GM19328 (cell line): ENCODE results near the gene ALMS1.
"Not testable (repeated sequence)": the region's sequence is repeated elsewhere in the genome, so short reads cannot be mapped to it uniquely, and the experiment has no call there.

Experiments used
- ATAC-seq: cut with Tn5 transposase; IDR thresholded peaks from one replicate; pipeline ENCODE4 v1.9.1; 2021; ENCODE audit warnings: mild to moderate bottlenecking, moderate library complexity; ENCODE audit not compliant: unreplicated experiment

ALMS1 gene

DNA sequence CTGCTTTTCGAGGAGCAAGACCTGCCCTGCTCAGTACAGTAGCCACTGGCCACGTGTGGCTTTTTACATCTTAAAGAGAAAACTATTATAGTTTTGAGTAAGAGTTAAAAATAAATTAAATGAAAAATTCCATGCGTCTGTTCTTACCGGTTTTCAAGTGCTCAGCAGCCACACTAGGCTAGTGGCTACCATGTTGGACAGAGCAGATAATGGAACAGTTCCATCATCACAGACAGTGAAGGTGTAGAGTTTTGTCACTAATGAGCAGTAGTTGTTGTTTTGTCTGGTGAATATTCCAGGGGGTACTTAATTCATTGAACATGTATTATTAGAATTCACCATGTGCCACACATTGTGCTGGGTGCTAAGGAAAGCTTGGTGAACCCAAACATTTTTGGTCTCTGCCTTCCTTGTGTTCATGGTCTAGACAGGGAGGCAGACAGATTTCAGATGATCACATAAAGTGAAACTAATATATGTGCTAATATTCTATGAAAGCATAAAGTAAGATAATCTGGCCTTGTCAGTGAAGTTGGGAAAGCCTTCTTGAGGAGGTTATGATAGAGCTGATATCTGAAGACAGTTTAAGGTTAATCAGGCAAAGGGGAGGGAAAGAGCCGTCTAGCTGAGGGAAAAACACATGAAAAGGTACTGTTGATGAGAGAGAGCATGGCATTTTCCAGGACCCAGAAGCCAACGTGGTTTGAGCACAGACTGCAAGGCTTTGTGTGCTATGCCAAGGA lies 1.4 kb downstream of the ALMS1 start:
- ATAC-seq = no peak

DNA sequence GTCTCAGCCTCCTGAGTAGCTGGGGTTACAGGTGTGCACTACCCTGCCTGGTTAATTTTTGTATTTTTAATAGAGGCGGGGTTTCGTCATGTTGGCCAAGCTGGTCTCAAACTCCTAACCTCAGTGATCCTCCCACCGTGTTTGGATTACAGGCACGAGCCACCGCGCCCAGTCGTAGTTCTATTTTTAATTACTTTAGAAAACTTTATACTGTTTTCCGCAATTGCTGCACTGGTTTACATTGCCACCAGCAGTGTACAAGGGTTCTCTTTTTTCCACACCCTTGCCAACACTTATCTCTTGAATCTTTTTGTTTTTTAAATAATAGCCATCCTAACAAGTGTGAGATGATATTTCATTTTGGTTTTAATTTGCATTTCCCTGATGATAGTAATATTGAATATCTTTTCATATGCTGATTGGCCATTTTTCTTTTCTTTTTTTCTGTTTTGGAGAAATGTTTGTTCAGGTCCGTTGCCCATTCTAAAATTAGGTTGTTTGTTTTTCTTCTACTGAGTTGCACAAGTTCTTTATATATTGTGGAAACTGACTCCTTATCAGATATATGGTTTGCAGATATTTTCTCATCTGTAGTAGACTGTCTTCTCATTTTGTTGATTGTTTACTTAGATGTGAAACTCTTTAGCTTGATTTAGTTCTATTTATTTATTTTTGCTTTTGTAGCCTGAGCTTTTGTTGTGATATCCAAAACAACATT lies 16.9 kb downstream of the ALMS1 start:
- no peak for ATAC-seq

- no peak for ATAC-seq
Observed at GRCh38 chr2:73403237-73403636, 17.6 kb downstream of the ALMS1 start.

DNA sequence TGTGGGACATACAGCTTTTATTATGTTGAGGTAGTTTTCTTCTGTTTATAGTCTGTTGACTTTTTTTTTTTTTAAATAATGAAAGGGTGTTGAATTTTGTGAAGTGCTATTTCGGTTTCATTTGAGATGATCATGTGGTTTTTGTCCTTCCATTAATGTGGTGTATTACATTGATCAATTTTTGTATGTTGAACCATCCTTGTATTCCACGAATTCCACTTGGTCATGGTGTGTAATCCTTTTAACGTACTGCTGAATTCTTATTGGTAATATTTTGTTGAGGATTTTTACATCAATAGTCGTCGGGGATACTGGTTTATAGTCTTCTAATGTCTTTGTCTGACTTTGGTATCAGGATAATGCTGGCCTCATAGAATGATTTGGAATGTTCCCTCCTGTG lies 18.8 kb downstream of the ALMS1 start:
- ATAC-seq = no peak

- ATAC-seq = no peak
Observed at GRCh38 chr2:73406996-73407395, 21.4 kb downstream of the ALMS1 start.

DNA sequence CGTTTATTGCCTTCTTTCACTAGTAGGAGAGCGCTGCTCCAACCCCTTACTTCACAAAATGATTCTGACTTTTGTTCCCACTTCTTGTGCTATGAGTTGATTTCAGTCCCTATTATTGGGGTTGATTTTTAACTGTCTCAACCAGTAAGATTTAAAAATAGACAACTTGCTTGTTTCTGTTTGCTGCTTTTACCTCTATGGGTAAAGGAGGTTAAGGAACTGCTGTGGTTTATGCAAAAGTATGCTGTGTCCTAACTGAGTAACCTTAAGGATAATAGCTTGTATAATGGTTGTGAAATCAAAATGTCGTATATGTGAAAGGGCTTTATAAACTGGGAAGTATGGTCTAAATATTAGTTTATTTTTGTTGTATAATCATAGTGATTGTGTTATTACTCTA lies 22.6 kb downstream of the ALMS1 start:
- peak; percentile 58 for ATAC-seq

DNA sequence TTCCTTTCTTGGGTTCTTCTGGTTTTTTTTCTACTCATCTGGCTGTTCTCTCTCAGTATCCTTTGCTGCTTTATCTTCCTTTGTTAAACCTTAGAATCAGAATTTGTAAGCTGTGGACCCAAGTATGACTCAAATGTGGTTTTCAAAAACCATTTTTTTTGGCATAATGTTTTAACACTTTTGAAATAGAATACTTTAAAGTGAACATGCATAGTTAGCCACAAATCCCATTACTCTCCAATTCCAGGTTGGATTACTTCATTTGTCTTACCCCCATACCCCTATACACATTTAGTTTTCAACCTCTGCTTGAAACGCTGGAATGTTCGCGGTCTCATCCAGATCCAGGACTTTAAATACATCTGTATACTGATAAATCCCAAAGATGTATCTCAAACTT lies 29.1 kb downstream of the ALMS1 start:
- ATAC-seq = no peak

DNA sequence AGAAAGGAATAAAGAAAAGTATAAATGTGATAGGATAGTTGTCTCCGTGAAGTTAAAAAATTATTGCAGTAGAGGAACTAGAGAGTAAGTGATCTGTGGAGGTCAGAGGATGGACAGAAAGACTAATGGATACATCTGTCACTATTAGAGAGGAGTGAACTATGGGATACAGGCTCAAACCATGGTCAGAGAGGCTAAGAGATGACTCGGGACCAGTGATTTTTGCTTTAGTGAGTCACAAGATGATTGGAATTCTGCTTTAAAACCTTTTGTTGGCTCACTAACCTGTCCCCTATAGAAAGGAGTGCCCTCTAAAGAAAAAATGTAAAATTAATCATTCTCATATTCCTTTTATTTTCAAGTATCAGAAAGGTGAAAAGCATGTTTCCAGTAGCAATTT lies 30.3 kb downstream of the ALMS1 start:
- ATAC-seq = no peak

DNA sequence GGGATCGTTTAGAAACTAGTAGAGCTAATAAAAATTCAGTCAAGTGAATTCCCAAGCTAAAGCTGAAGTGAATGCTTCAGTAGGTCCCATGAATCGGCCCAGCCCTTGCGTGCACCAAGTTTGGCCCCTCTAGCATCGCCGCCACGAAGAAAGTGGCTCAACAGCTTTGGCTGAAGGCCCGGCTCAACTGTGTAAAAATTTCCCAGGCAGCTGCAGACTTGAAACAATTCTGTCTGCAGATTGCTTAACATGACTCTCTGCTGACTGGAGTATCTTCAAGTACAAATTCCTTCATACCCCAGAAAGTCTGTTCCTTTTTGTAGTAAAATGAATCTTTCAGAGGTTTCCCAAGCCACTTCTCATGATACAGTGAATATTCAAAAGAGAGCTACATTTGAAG lies 32.7 kb downstream of the ALMS1 start:
- no peak for ATAC-seq

DNA sequence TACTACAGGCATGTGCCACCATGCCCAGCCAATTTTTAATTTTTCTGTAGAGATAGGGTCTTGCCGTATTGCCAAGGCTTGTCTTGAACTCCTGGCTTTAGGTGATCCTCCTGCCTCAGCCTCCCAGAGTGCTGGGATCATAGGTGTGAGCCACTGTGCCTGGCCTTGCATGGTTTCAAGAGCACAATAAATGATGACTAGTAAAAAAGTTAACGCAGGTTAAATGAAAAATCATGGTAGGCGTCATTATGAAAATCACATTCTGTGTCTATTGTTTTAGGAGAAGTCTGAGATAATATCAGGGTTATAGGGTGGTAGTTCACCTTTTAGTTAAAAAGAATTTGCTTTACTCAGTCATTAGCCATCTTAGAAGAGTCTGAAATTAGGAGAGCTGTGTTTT lies 38.3 kb downstream of the ALMS1 start:
- ATAC-seq = no peak

GRCh38 chr2:73426176-73426575 lies 40.5 kb downstream of the ALMS1 start:
- no peak for ATAC-seq

- no peak for ATAC-seq
Observed at GRCh38 chr2:73436019-73436418, 50.4 kb downstream of the ALMS1 start.

GRCh38 chr2:73444202-73444601 lies 58.6 kb downstream of the ALMS1 start:
- no peak for ATAC-seq

DNA sequence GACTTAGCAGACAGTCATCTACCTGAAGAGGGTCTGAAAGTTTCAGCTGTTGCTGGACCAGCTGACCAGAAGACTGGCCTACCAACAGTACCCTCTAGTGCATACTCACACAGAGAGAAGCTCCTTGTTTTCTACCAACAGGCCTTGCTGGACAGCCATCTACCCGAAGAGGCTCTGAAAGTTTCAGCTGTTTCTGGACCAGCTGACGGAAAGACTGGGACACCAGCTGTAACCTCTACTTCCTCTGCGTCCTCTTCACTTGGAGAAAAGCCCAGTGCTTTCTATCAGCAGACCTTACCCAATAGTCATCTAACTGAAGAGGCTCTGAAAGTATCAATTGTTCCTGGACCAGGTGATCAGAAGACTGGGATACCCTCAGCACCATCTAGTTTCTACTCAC lies 63.2 kb downstream of the ALMS1 start:
- ATAC-seq = no peak

GRCh38 chr2:73449404-73449803 lies 63.8 kb downstream of the ALMS1 start:
- no peak for ATAC-seq

DNA sequence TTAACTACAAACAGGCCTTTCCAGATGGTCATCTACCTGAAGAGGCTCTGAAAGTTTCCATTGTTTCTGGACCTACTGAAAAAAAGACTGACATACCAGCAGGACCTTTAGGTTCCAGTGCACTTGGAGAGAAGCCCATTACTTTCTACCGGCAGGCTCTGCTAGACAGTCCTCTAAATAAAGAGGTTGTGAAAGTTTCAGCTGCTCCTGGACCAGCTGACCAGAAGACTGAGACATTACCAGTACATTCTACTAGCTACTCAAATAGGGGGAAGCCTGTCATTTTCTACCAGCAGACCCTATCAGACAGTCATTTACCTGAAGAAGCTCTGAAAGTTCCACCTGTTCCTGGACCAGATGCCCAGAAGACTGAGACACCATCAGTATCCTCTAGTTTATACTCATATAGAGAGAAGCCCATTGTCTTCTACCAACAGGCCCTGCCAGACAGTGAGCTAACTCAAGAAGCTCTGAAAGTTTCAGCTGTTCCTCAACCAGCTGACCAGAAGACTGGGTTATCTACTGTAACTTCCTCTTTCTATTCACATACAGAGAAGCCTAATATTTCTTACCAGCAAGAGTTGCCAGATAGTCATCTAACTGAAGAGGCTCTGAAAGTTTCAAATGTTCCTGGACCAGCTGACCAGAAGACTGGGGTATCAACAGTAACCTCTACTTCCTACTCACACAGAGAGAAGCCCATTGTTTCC lies 65.8 kb downstream of the ALMS1 start:
- ATAC-seq = peak; percentile 92

DNA sequence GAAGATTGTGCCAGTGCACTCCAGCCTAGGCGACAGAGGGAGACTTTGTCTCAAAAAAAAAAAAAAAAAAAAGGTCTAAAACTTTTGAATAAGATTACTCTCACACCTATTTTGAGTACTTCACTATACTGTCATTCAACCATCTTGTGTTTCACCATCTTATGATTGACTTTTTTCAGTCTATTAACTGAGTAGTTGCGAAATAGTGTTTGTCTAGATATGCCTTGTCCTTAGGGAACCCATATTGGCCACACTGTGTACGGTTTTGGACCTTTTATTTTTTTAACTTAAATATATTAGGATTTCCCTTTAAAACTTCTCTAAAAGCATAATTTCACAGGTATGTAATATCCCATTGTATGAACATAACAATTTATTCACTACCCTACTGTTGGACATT lies 72.3 kb downstream of the ALMS1 start:
- no peak for ATAC-seq

DNA sequence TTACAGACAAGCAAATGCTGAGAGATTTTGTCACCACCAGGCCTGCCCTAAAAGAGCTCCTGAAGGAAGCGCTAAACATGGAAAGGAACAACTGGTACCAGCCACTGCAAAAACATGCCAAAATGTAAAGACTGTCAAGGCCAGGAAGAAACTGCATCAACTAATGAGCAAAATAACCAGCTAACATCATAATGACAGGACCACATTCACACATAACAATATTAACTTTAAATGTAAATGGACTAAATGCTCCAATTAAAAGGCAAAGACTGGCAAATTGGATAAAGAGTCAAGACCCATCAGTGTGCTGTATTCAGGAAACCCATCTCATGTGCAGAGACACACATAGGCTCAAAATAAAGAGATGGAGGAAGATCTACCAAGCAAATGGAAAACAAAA lies 76.8 kb downstream of the ALMS1 start:
- ATAC-seq = not testable (repeated sequence)

DNA sequence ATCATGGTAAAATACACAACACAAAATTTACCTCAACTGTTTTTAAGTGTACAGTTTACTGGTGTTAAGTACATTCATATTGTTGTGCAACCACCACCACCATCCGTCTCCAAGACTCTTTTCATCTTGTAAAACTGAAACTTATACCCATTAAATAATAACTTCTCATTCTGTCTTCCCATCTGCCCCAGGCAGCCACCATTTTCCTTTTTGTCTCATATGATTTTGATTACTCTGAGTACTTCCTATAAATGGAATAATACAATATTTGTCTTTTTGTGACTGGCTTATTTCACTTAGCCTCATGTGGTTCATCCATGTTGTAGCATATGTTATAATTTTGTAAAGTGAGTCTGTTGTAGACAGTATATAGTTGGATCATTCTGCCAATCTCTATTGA lies 82.7 kb downstream of the ALMS1 start:
- no peak for ATAC-seq

DNA sequence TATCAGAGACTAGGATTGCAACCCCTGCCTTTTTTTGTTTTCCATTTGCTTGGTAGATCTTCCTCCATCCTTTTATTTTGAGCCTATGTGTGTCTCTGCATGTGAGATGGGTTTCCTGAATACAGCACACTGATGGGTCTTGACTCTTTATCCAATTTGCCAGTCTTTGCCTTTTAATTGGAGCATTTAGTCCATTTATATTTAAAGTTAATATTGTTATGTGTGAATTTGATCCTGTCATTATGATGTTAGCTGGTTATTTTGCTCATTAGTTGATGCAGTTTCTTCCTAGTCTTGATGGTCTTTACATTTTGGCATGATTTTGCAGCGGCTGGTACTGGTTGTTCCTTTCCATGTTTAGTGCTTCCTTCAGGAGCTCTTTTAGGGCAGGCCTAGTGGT lies 98.2 kb downstream of the ALMS1 start:
- ATAC-seq = not testable (repeated sequence)

DNA sequence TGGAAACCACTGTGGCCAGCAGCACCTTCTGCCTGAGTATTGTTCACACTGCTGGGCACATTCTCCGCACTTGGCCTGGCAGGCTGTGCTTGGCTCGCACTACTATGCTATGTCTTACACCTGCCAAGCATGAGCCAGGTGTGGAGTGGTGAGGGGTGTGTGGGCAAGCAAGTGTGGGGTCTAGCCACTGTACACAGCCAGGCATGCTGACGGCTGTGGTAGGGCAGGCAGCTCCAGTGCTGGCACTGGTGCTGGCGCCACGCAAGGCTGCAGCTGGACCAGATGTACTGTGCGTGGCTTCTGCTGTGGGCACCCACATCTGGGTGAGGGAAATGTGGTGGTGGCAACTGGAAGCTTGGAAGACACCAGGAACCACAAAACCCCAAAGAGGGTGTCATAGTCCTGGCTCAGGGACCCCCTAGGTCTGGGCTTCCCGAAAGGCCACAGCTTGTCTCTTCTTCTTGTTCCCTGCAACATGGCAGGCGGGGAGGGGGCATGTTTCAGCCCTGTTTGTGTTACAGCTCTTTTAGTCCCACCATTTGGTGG lies 101.5 kb downstream of the ALMS1 start:
- no peak for ATAC-seq

- no peak for ATAC-seq
Observed at GRCh38 chr2:73488079-73488478, 102.4 kb downstream of the ALMS1 start.
